ENCODE results near the gene SOX10. TPM values are rescaled to one million over a fixed set of nuclear protein-coding genes. Genes with fewer than 3 reads are reported as not detected.

Gene SOX10
- 0.08 TPM in 1 of 5 replicates, not detected in the others for total RNA-seq (2022; extraction: Qiagen RNA extraction)

DNA sequence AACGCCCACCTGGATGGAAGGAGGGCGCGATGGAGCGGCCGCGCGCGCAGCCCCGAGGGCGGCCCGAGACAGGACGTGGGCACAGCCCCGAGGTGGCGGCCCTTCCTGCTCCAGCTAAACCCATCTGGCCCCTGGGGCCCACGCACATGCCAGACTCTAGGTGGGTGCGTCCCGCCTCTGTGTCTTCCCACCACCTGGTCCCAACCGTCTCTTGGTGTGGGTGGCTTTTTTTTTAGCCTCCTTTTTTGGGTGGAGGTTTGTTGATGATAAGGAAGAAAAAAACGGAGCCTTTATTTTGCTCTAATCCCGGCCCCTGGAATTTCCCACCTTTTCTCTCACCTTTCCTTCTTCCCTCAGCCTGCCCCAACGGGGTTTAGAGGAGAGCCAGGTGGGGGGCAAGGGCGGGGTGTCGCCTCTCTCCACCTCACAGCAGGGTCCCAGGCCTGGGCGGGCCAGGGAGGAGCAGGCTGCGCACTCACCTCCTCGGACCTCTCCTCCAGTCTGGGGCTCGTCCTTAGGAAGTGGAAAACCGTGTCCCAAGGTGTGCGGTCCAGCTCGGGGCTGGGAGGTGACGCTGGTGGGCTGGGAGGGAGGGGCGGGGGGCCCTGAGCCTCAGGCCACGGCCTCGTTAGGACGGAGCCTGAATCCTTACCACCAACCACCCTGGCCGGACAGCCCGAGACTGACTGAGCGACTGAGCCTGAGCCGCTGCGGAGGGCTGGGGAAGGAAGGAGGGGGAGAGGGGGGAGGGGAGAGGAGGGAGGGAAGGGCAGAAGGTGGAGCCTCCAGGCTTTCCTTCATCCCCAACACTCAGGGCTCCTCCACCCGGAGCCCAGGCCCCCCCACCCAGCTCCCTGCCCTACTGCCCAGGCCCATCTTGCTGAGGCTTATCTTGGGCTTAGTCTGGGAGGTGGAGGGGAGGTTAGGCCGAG is at the start of gene SOX10:
Gene SOX10 (minus strand): TSS at position 696 of the 932 bp plus-strand sequence. CDS start 771 bp downstream, outside the sequence.

DNA sequence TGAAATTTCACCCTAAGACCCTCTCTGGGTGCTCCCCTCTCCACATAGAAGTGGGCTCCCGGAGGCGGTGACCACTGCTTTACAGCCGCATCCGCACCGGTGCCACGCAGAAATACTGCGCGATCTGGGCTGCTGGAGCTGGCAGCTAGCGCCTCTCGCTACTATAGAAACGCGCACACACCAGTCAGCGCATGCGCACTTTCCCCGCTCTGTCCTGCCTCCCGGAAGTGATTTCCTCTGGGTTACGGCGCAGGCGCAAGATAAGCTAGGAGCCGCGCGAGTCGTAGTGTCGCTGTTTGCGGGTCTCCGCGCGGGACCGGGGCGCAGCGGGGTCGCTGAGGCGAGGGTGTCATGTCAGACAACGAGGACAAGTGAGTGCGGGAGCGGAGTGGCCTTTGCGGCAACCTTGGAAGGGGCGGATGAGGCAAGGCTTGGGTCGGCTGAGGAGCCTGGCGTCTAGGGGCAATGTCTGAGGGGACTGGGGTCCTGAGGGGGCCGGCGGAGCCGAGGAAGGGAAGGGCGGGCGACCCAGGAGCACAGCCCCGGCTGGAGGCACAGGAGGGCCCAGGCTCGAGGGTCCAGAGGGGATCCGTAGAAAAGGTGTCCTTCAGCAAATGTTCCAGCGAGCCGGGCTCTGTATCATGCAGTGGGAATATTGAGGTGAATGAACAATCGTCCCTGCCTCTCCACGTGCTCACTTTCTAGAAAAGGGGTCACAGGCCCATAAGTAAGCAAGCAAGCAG is 30.7 kb downstream of the SOX10 start, which contains the start of the genes C22orf23 and POLR2F:
Gene C22orf23 (minus strand): TSS at position 165 of the 743 bp plus-strand sequence. CDS start 452 bp downstream, outside the sequence.
Gene POLR2F (plus strand): TSS at position 263 of the 743 bp plus-strand sequence. CDS start 89 bp downstream, at position 352.

Other genes with a start within 250 kb of the SOX10 start
- 3.5 to 4.2 TPM (median 3.8 TPM) in 5 replicates for gene GCAT, start 176.6 kb downstream of the SOX10 start, total RNA-seq (2022; extraction: Qiagen RNA extraction)
- 0.08 TPM in 1 of 5 replicates, not detected in the others for gene GALR3, start 161.2 kb downstream of the SOX10 start, total RNA-seq (2022; extraction: Qiagen RNA extraction)
- gene ANKRD54, start 140.2 kb downstream of the SOX10 start, total RNA-seq (2022; extraction: Qiagen RNA extraction): 18.3 to 23.9 TPM (median 23.5 TPM) in 5 replicates
- 257 to 285 TPM (median 270 TPM) in 5 replicates for gene EIF3L, start 135.1 kb downstream of the SOX10 start, total RNA-seq (2022; extraction: Qiagen RNA extraction)
- 18.5 to 20.8 TPM (median 19.9 TPM) in 5 replicates for gene MICALL1, start 78.3 kb downstream of the SOX10 start, total RNA-seq (2022; extraction: Qiagen RNA extraction)
- gene C22orf23, start 31.0 kb downstream of the SOX10 start, total RNA-seq (2022; extraction: Qiagen RNA extraction): 0.22 to 0.33 TPM (median 0.23 TPM) in 5 replicates
- gene POLR2F, start 30.9 kb downstream of the SOX10 start, total RNA-seq (2022; extraction: Qiagen RNA extraction): 115 to 142 TPM (median 132 TPM) in 5 replicates
- gene PICK1, start 72.8 kb upstream of the SOX10 start, total RNA-seq (2022; extraction: Qiagen RNA extraction): 11.8 to 14.1 TPM (median 12.4 TPM) in 5 replicates
- gene SLC16A8, start 99.6 kb upstream of the SOX10 start, total RNA-seq (2022; extraction: Qiagen RNA extraction): not detected in 5 replicates
- 5.1 to 8.5 TPM (median 8.0 TPM) in 5 replicates for gene BAIAP2L2, start 126.1 kb upstream of the SOX10 start, total RNA-seq (2022; extraction: Qiagen RNA extraction)
- 2.9 to 4.9 TPM (median 4.4 TPM) in 5 replicates for gene PLA2G6, start 197.3 kb upstream of the SOX10 start, total RNA-seq (2022; extraction: Qiagen RNA extraction)
- gene MAFF, start 217.4 kb upstream of the SOX10 start, total RNA-seq (2022; extraction: Qiagen RNA extraction): 22.7 to 29.9 TPM (median 22.9 TPM) in 5 replicates